HG02798 (cell line): ENCODE data around the gene CC2D1A.

ENCODE experiments used
- ATAC-seq: cut with Tn5 transposase; IDR thresholded peaks from one replicate; pipeline ENCODE4 v1.9.1; 2021; ENCODE audit warnings: mild to moderate bottlenecking; ENCODE audit not compliant: unreplicated experiment, poor library complexity

Gene CC2D1A

DNA sequence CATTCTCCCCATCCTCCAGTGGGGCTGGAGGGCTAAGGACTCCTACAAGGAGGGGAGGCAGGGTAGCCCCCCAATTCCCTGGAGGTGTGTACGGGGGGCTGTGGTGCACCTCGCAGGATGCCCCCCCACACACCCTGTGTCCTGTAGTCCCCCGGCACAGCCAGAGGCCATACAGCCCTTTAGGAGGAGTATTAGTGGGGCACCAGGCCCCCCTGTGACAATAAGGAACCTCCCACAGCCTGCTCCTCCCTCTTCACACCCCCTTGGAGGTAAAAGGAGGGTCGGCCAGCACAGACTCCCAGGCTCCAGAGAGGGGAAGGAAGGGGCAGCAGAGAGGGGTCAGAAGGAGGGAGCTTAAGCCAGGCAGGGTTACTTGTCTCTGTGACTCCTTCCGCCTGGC, 29.2 kb upstream of the CC2D1A start, which contains the start of gene NANOS3:
TSS of gene NANOS3 (plus strand) at position 301 of the 400 bp plus-strand sequence. CDS start 115 bp downstream, outside the sequence.
- no peak for ATAC-seq

DNA sequence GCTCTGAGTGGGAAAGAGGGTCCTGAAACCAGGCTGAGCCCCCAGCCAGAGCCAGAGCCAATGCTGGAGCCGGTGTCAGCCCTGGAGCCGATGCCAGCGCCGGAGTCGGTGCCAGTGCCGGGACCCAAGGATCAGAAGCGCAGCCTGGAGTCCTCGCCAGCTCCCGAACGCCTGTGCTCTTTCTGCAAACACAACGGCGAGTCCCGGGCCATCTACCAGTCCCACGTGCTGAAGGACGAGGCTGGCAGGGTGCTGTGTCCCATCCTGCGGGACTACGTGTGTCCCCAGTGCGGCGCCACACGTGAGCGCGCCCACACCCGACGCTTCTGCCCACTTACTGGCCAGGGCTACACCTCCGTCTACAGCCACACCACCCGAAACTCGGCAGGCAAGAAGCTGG, 28.7 kb upstream of the CC2D1A start:
- no peak for ATAC-seq

DNA sequence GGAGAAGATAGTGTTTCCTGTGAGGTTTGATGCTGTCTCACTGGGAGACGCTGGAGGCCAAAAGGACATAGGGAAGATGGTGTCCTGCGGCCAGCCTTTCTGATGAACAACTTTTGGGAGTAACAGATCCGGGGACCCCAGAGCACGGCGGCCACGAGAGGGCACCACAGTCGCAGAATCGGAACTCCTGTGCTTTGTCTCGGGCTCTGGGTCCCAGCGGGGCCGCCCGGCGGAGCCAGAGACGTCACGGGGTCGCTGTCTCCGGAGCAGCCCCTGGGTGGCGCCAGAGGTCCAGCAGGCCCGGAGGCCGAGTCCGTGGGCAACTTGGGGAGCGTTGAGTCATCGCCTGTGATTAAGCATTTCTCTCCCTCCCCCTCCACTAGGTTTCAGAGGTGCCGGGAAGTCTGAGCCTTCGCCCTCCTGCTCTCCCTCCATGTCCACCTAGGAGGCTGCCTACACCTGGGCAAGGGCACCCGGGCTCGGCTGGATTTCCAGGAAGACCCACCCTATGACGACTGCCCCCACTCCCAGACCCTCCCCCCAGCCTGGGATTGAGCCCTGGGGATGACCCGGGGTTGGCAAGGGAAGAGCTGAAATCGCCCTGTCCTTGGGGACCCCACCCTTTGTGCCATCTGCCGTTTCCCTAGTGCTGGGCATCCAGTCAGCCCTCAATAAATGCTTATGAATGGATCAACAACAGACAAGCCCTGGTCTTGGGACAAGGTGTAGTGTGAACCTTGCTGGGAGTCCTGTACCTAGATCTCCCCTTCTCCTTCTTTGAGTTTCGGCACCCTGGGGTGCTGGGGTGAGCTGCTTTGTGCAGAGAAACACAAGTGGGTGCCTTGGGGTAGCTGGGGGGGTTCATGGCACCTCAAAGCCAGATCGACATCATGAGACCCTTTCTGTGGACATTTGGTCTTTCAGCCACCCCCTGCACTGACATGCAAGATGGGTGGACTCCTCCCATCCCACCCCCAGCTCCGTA, 25.6 kb upstream of the CC2D1A start:
- peak; percentile 93 for ATAC-seq

- no peak for ATAC-seq
Measured at GRCh38 chr19:13881251-13881691, 24.7 kb upstream of the CC2D1A start.

GRCh38 chr19:13881692-13882418, 24.1 kb upstream of the CC2D1A start:
- ATAC-seq = no peak

GRCh38 chr19:13882419-13882795, 23.6 kb upstream of the CC2D1A start:
- ATAC-seq = no peak

DNA sequence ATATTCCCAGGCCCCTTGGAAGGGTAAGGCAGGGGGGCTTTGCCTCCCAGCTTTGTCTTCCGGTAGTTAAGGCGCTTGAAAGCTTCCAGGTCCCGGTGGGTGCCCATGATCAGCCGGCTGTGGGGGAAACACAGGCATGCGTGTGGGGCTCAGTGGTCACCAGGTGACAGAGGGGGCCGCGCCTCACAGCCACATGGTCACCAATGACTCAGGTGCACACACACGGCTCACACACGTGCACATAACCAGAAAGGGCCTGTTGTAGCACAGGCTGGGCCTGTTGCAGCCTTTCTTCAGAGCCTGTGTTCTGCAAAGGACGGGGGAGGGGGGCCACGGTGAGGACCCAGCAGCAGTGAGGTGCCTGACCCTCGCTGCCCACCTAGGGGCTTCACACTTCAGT, 23.2 kb upstream of the CC2D1A start:
- no peak for ATAC-seq

DNA sequence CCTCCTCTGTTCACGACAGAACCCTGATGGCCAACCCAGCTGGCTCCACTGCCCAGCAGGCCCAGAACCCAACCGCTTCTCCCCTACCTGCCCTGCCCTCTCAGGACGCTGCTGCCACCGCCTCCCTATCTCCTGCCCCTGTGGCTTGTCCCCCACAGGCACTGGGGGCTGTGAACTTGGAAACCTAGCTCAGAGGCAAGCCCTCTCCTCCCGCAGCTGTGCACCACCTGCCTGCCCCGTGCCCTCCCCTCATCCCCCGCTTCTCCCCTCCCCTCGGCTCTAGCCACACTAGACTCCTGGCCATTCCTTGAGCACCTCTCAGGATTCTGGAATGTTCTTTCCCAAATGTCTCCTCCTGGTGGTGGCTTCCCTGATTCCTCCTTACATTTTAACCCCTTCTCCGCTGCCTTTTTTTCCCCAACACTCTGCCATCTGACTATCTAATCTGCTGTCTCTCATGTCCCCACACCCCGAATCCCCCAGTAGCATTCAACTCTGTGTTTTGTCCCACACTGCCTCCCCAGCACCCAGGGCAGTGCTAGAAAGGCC, 22.4 kb upstream of the CC2D1A start:
- ATAC-seq = no peak

DNA sequence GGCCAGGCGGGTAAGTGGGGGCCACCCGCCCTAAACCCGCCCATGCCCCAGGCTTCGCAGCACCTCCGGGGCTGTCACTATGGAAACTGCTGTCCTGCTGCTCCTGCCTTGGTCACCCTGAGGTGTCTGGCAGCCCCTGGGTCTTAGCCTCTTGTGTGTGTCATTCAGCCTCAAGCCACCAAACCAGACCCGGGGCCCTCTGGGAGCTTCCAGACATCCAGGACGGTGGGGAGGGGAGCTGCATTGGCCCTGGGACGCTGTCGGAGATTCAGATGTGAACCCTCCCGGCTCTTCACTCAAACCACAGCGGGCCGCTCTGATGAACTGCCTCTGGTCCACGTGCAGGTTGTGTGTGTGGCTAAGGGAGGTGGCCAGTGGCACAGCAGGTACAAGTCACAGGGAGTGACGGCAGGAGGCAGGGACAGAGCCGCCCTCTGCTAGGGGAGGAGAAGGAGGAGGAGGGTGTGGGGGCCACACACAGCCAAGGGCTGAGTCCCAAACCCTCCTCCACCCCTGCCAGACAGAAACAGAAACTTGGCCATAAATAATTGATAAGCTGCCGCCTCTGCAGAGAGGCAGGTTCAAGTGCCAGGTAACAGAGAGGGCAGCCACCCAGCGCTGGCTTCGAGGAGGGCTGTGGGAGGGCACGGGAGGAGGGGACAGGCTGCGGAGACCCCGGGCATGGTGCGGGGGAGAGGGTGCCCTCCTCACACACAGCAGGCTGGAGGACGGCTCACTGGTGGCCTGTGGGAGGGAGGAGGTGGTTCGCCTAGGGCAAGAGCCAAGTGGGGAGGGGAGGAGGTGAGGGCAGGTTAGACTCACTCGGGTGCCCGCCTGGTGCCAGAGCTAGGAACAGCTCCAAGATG, 21.0 kb upstream of the CC2D1A start:
- no peak for ATAC-seq

DNA sequence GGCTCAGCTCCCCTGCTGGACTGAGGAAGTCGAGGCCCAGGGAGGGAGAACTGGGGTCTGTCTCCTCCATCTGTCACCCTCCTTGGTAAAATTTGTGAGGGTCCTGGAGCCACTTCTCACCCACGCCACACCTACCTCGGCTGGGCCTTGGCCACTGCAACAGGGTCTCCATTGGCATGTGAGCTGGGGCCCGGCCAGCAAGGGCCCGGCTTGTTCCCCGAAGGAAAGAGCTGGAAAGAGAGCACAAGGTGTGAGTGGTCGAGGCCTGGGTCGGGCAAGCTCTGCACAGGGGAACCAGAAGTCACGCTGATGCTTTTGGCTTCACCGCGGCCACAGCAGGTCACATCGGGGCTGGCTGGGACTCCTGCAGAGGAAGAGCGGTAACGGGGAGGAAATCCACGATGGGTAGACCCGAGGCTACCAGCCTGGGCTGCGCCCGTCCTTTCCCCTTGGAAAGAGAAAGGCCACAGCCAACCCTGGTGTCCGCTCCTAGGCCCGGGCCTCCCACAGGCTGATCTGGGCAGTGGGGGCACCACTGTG, 20.1 kb upstream of the CC2D1A start:
- ATAC-seq = no peak

GRCh38 chr19:13887018-13887436, 19.0 kb upstream of the CC2D1A start:
- ATAC-seq = no peak

DNA sequence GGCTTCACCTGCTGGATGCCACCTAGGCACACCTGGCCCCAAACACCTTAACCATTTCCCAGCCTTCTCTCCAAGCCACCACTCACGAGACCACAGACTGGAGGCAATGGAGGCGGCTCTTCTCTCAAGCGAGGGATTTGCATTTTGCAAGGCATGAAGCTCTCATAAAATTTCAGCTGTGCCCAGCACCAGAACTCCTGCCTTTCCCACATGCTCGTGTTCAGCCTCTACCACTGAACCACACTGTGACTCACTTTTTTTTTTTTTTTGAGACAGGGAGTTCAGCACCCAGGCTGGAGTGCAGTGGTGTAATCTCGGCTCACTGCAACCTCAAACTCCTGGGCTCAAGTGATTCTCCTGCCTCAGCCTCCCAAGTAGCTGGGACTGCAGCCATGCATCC, 18.5 kb upstream of the CC2D1A start:
- no peak for ATAC-seq

GRCh38 chr19:13888281-13888680, 17.7 kb upstream of the CC2D1A start:
- no peak for ATAC-seq

DNA sequence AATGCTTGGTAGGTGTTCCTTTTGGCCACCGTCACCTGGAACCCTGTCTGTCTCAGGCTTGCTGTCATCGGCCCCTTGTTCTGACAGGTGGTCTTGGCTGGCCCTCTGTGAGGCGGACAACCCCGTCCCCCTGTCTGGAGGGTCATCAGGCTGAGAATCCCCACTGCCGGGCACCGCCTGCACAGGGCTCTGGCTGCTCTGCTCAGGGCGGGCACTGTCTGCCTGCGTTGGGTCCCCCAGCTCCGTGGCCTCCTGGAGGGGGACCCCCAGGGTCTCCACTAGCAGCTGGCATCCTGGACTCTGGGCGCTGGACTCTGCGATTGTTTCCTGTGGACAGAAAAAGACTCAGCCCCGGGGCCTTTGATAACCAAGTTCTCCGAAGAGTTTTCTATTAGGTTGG, 15.9 kb upstream of the CC2D1A start:
- ATAC-seq = no peak

DNA sequence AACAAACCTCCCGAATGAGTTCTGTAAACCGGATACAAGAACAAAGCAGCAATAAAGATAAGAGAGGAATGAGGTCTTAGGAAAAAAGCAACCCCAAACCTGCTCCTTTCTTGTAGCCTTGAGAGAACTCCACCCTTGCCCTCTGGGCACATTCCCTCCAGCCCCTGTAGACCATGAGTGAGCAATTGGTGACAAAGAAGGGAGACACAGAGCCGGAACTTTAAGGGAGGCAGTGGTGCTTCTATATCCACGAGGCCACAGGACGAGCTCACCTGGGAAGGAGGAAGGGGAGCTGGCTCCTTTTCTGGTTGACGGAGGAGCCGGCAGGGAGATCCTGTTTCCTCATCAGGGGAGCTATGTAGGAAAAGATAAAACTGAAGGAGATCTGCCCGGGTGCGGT, 13.1 kb upstream of the CC2D1A start:
- ATAC-seq = no peak

GRCh38 chr19:13894552-13894951, 11.4 kb upstream of the CC2D1A start:
- no peak for ATAC-seq

DNA sequence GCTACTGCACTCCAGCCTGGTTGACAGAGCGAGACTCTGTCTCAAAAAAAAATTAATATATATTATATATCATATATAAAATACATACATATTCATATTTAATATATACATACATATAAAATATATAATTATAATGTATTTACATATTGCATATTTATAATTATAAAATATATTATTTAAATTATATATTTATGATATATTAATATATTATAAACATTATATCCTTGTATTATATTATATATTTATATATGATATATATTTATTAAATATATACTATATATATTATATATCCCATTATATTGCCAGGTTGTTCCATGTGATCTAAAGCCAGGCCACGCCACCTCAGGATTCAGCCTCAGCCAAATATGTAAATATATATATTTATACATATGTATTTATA, 9.8 kb upstream of the CC2D1A start:
- ATAC-seq = no peak

- ATAC-seq = no peak
Measured at GRCh38 chr19:13899393-13899792, 6.6 kb upstream of the CC2D1A start.

- ATAC-seq = no peak
Measured at GRCh38 chr19:13899912-13900584, 6.0 kb upstream of the CC2D1A start.
